ENCODE measurements around the gene SEC23A. TPM values are rescaled to one million over a fixed set of nuclear protein-coding genes. Genes with fewer than 3 reads are reported as not detected.
"Not testable (repeated sequence)": the region's sequence is repeated elsewhere in the genome, so short reads cannot be mapped to it uniquely, and the experiment has no call there.

Gene SEC23A
- total RNA-seq, 1 donor from 2014 or later = 126 TPM

DNA sequence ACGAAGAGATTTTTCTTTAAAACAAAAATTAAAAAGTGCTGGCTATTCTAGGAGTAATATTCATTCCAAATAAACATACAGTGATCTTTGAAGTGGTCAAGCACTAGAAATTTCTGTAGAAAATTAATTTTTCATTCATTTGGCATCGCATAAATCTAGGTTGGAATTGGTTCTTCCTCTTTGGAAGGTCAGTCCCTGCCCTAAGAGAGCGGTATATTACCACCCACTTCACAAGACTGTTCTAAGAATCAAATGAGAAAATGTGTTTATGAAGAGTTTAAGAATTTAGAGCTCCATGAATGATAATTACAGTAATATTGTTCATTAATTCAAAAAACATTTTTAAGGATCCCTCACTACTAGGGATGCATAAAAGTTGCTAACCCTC is 10.6 kb upstream of the SEC23A start:
- Histone ChIP-seq H3K9ac (ENCODE audit: low read depth in 1 of 3, low read length in 3 of 3) (peak overlapping the region; percentile 82 to 87 (median 84)), H3K36me3 (ENCODE audit: control insufficient read depth in 3 of 3, insufficient read depth in 3 of 3, low read length in 3 of 3) (peaks cover 5 to 9% (median 6%) of the 10 kb centered on the region in 3 donors), H3K4me3 (ENCODE audit: low read length in 3 of 3) (peak overlapping the region; percentile 90 to 94 (median 91)), H3K27me3 (ENCODE audit: control insufficient read depth in 3 of 3, insufficient read depth in 3 of 3, low read length in 3 of 3) (no peaks in the 10 kb centered on the region), H3K27ac (ENCODE audit: low read depth, low read length) (peak overlapping the region; percentile 45), H3K4me1 (ENCODE audit: control insufficient read depth in 3 of 3, insufficient read depth in 3 of 3, low read length in 3 of 3) (peaks cover 0 to 9% (median 8%) of the 10 kb centered on the region in 3 donors), H3K9me3 (ENCODE audit: control insufficient read depth in 3 of 3, low read length in 3 of 3) (no peaks in the 10 kb centered on the region)

- H3K36me3 ChIP-seq (ENCODE audit: control insufficient read depth in 3 of 3, insufficient read depth in 3 of 3, low read length in 3 of 3) = no peaks in the 10 kb centered on the region
- H3K4me3 ChIP-seq (ENCODE audit: low read length in 3 of 3) = no peak overlapping the region
- peaks cover 0 to 9% (median 8%) of the 10 kb centered on the region in 3 donors for H3K4me1 ChIP-seq (ENCODE audit: control insufficient read depth in 3 of 3, insufficient read depth in 3 of 3, low read length in 3 of 3)
- H3K27ac ChIP-seq (ENCODE audit: low read depth, low read length) = no peak overlapping the region
- no peak overlapping the region for H3K9ac ChIP-seq (ENCODE audit: low read depth in 1 of 3, low read length in 3 of 3)
- H3K27me3 ChIP-seq (ENCODE audit: control insufficient read depth in 3 of 3, insufficient read depth in 3 of 3, low read length in 3 of 3) = no peaks in the 10 kb centered on the region
- no peaks in the 10 kb centered on the region for H3K9me3 ChIP-seq (ENCODE audit: control insufficient read depth in 3 of 3, low read length in 3 of 3)
These were observed 7.1 kb upstream of the SEC23A start for GRCh38 chr14:39109893-39110715.

GRCh38 chr14:39108791-39109190 is 5.8 kb upstream of the SEC23A start:
- H3K27me3 ChIP-seq (ENCODE audit: control insufficient read depth in 3 of 3, insufficient read depth in 3 of 3, low read length in 3 of 3) = no peaks in the 10 kb centered on the region
- H3K9me3 ChIP-seq (ENCODE audit: control insufficient read depth in 3 of 3, low read length in 3 of 3) = no peaks in the 10 kb centered on the region
- H3K9ac ChIP-seq (ENCODE audit: low read depth in 1 of 3, low read length in 3 of 3) = no peak overlapping the region
- H3K4me3 ChIP-seq (ENCODE audit: low read length in 3 of 3) = no peak overlapping the region
- H3K27ac ChIP-seq (ENCODE audit: low read depth, low read length) = no peak overlapping the region
- H3K4me1 ChIP-seq (ENCODE audit: control insufficient read depth in 3 of 3, insufficient read depth in 3 of 3, low read length in 3 of 3) = peaks cover 0 to 8% (median 7%) of the 10 kb centered on the region in 3 donors
- H3K36me3 ChIP-seq (ENCODE audit: control insufficient read depth in 3 of 3, insufficient read depth in 3 of 3, low read length in 3 of 3) = no peaks in the 10 kb centered on the region

- H3K4me1 ChIP-seq (ENCODE audit: control insufficient read depth in 3 of 3, insufficient read depth in 3 of 3, low read length in 3 of 3) = peaks cover 0 to 12% (median 6%) of the 10 kb centered on the region in 3 donors
- no peak overlapping the region for H3K27ac ChIP-seq (ENCODE audit: low read depth, low read length)
These were observed 4.6 kb upstream of the SEC23A start for GRCh38 chr14:39107591-39107996.

DNA sequence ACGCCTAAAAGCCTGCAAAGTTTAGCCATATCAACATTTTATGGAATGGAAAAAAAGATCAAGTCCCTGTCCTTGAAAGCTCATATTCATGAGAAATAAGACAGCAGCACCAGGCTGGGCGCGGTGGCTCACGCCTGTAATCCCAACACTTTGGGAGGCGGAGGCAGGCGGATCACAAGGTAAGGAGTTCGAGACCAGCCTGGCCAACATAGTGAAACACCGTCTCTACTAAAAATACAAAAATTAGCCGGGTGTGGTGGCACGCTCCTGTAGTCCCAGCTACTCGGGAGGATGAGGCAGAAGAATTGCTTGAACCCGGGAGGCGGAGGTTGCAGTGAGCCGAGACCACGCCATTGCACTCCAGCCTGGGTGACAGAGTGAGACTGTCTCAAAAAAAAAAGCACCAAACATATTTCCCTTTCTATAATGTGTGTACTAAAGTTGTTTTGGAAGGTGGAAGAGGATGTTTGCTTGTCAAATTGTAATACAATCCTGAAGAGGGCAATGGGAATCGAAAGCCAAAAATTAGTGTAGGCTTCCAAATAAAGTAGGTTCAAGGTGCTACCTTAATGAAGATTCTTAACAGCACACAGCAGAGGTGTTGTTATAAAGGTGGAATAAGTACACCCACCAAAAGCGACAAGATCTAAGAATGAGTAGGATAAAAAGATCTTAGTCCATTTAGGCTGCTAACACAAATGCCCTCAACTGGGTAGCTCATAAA is 1.2 kb upstream of the SEC23A start:
- not testable (repeated sequence) for H3K27me3 ChIP-seq (ENCODE audit: control insufficient read depth in 3 of 3, insufficient read depth in 3 of 3, low read length in 3 of 3); H3K36me3 ChIP-seq (ENCODE audit: control insufficient read depth in 3 of 3, insufficient read depth in 3 of 3, low read length in 3 of 3); H3K9me3 ChIP-seq (ENCODE audit: control insufficient read depth in 3 of 3, low read length in 3 of 3)
- Histone ChIP-seq H3K4me1 (ENCODE audit: control insufficient read depth in 3 of 3, insufficient read depth in 3 of 3, low read length in 3 of 3) (peaks cover 0 to 12% (median 6%) of the 10 kb centered on the region in 3 donors), H3K27ac (ENCODE audit: low read depth, low read length) (peak overlapping the region; percentile 89), H3K9ac (ENCODE audit: low read depth in 1 of 3, low read length in 3 of 3) (peak overlapping the region; percentile 93 to 95 (median 94)), H3K4me3 (ENCODE audit: low read length in 3 of 3) (peak overlapping the region; percentile 87 to 98 (median 91))

More at GRCh38 chr14:39107591-39107996, 4.6 kb upstream of the SEC23A start:
- Histone ChIP-seq H3K9ac (ENCODE audit: low read depth in 1 of 3, low read length in 3 of 3) (no peak overlapping the region), H3K36me3 (ENCODE audit: control insufficient read depth in 3 of 3, insufficient read depth in 3 of 3, low read length in 3 of 3) (no peaks in the 10 kb centered on the region), H3K9me3 (ENCODE audit: control insufficient read depth in 3 of 3, low read length in 3 of 3) (no peaks in the 10 kb centered on the region), H3K27me3 (ENCODE audit: control insufficient read depth in 3 of 3, insufficient read depth in 3 of 3, low read length in 3 of 3) (no peaks in the 10 kb centered on the region), H3K4me3 (ENCODE audit: low read length in 3 of 3) (no peak overlapping the region)

GRCh38 chr14:39102265-39102968 is 618 bp downstream of the SEC23A start:
- Histone ChIP-seq H3K9ac (ENCODE audit: low read depth in 1 of 3, low read length in 3 of 3) (peak overlapping the region; percentile 93 to 95 (median 94)), H3K4me3 (ENCODE audit: low read length in 3 of 3) (peak overlapping the region; percentile 87 to 98 (median 91)), H3K36me3 (ENCODE audit: control insufficient read depth in 3 of 3, insufficient read depth in 3 of 3, low read length in 3 of 3) (no peaks in the 10 kb centered on the region), H3K9me3 (ENCODE audit: control insufficient read depth in 3 of 3, low read length in 3 of 3) (no peaks in the 10 kb centered on the region), H3K27me3 (ENCODE audit: control insufficient read depth in 3 of 3, insufficient read depth in 3 of 3, low read length in 3 of 3) (no peaks in the 10 kb centered on the region), H3K4me1 (ENCODE audit: control insufficient read depth in 3 of 3, insufficient read depth in 3 of 3, low read length in 3 of 3) (peaks cover 0 to 12% (median 6%) of the 10 kb centered on the region in 3 donors), H3K27ac (ENCODE audit: low read depth, low read length) (peak overlapping the region; percentile 89)

GRCh38 chr14:39099748-39100147 is 3.3 kb downstream of the SEC23A start:
- no peak overlapping the region for H3K4me3 ChIP-seq (ENCODE audit: low read length in 3 of 3)
- H3K36me3 ChIP-seq (ENCODE audit: control insufficient read depth in 3 of 3, insufficient read depth in 3 of 3, low read length in 3 of 3) = peaks cover 2 to 5% (median 3%) of the 10 kb centered on the region in 3 donors
- H3K27me3 ChIP-seq (ENCODE audit: control insufficient read depth in 3 of 3, insufficient read depth in 3 of 3, low read length in 3 of 3) = no peaks in the 10 kb centered on the region
- H3K4me1 ChIP-seq (ENCODE audit: control insufficient read depth in 3 of 3, insufficient read depth in 3 of 3, low read length in 3 of 3) = peaks cover 0 to 12% (median 6%) of the 10 kb centered on the region in 3 donors
- H3K9ac ChIP-seq (ENCODE audit: low read depth in 1 of 3, low read length in 3 of 3) = no peak overlapping the region
- H3K9me3 ChIP-seq (ENCODE audit: control insufficient read depth in 3 of 3, low read length in 3 of 3) = no peaks in the 10 kb centered on the region
- no peak overlapping the region for H3K27ac ChIP-seq (ENCODE audit: low read depth, low read length)

DNA sequence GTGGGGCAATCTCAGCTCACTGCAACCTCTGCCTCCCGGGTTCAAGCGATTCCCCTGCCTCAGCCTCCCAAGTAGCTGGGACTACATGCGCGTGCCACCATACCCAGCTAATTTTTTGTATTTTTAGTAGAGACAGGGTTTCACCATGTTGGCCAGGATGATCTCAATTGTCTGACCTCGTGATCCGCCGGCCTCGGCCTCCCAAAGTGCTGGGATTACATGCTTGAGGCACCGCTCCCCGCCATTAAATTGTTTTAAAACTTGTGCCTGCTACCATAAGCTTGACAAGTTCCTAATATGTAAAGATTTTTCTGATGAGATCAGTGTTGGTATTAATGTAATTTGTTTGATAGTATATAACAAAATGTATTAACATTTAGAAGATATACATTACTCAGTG is 3.8 kb downstream of the SEC23A start:
- not testable (repeated sequence) for H3K9me3 ChIP-seq (ENCODE audit: control insufficient read depth in 3 of 3, low read length in 3 of 3); H3K4me1 ChIP-seq (ENCODE audit: control insufficient read depth in 3 of 3, insufficient read depth in 3 of 3, low read length in 3 of 3); H3K27ac ChIP-seq (ENCODE audit: low read depth, low read length); H3K27me3 ChIP-seq (ENCODE audit: control insufficient read depth in 3 of 3, insufficient read depth in 3 of 3, low read length in 3 of 3); H3K9ac ChIP-seq (ENCODE audit: low read depth in 1 of 3, low read length in 3 of 3); H3K36me3 ChIP-seq (ENCODE audit: control insufficient read depth in 3 of 3, insufficient read depth in 3 of 3, low read length in 3 of 3); H3K4me3 ChIP-seq (ENCODE audit: low read length in 3 of 3)

DNA sequence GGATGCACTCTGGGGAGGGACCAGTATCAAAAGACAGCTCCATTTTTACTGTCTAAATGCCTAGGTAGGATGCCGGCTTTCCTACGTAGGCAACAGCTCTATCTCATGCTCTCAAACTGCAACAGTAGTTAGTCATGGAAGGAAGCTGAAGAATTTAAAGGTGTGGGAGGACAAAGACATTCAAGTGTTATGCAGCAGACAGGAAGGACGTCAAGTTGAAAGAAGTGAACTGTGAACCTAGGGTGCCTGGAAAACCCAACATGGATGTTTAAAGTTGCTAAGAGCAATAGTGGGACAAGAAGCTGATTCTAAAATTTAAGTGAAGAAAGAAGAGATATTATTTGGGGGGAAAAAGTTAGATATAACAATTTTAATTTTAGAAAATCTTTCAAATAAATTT is 5.9 kb downstream of the SEC23A start:
- no peak overlapping the region for H3K4me3 ChIP-seq (ENCODE audit: low read length in 3 of 3)
- H3K27ac ChIP-seq (ENCODE audit: low read depth, low read length) = no peak overlapping the region
- H3K27me3 ChIP-seq (ENCODE audit: control insufficient read depth in 3 of 3, insufficient read depth in 3 of 3, low read length in 3 of 3) = no peaks in the 10 kb centered on the region
- no peaks in the 10 kb centered on the region for H3K9me3 ChIP-seq (ENCODE audit: control insufficient read depth in 3 of 3, low read length in 3 of 3)
- H3K4me1 ChIP-seq (ENCODE audit: control insufficient read depth in 3 of 3, insufficient read depth in 3 of 3, low read length in 3 of 3) = no peaks in the 10 kb centered on the region
- peak overlapping the region in 1 of 3 donors; percentile 13 for H3K9ac ChIP-seq (ENCODE audit: low read depth in 1 of 3, low read length in 3 of 3)
- H3K36me3 ChIP-seq (ENCODE audit: control insufficient read depth in 3 of 3, insufficient read depth in 3 of 3, low read length in 3 of 3) = peaks cover 7 to 16% (median 8%) of the 10 kb centered on the region in 3 donors
